Trophoblast cell (in vitro differentiated cells and primary cell): ENCODE data around the gene LDHAL6A.
A peak's percentile ranks its signal among the peaks of the same experiment; 100 is the strongest.

Source experiments
- DNase-seq, 2 donors: peaks; one replicate each; pipeline ENCODE4 v3.0.0-alpha.2; 2016
- H2AFZ ChIP-seq: 2 replicates; pipeline ENCODE4 v1.6.1; 2013; ENCODE audit warnings: low read length, moderate library complexity, mild to moderate bottlenecking; ENCODE audit not compliant: insufficient read depth, poor library complexity
- H2AK5ac ChIP-seq: 2 replicates; pipeline ENCODE4 v1.6.1; 2013; ENCODE audit warnings: mild to moderate bottlenecking, low read length
- H2BK120ac ChIP-seq: 2 replicates; pipeline ENCODE4 v1.6.1; 2013; ENCODE audit warnings: low read length, mild to moderate bottlenecking, moderate library complexity; ENCODE audit not compliant: insufficient read depth, poor library complexity
- H2BK12ac ChIP-seq: 2 replicates; pipeline ENCODE4 v1.6.1; 2013; ENCODE audit warnings: mild to moderate bottlenecking, low read length, moderate library complexity
- H2BK5ac ChIP-seq: 2 replicates; pipeline ENCODE4 v1.6.1; 2013; ENCODE audit warnings: low read length, low read depth, moderate library complexity, mild to moderate bottlenecking; ENCODE audit not compliant: poor library complexity
- H3K14ac ChIP-seq: 2 replicates; pipeline ENCODE4 v1.6.1; 2013; ENCODE audit warnings: mild to moderate bottlenecking, low read length
- H3K18ac ChIP-seq: 2 replicates; pipeline ENCODE4 v1.6.1; 2013; ENCODE audit warnings: mild to moderate bottlenecking, low read length
- H3K23ac ChIP-seq: 2 replicates; pipeline ENCODE4 v1.6.1; 2013; ENCODE audit warnings: low read length
- H3K27ac ChIP-seq: 2 replicates; pipeline ENCODE4 v1.5.1; 2013; ENCODE audit warnings: low read depth, mild to moderate bottlenecking, inconsistent platforms, low read length, moderate library complexity
- H3K27me3 ChIP-seq: 2 replicates; pipeline ENCODE4 v1.6.1; 2013; ENCODE audit warnings: inconsistent platforms, mild to moderate bottlenecking, low read length, moderate library complexity; ENCODE audit not compliant: insufficient read depth
- H3K36me3 ChIP-seq, 2 experiments: 1 replicate in 1 of 2; 2 replicates in 1 of 2; pipeline ENCODE4 v1.6.1; 2013; ENCODE audit warnings: low read length in 2 of 2, mild to moderate bottlenecking in 2 of 2, moderate library complexity in 1 of 2; ENCODE audit not compliant: insufficient read depth in 2 of 2, control insufficient read depth in 1 of 2
- H3K4ac ChIP-seq: 2 replicates; pipeline ENCODE4 v1.6.1; 2013; ENCODE audit warnings: low read depth, mild to moderate bottlenecking, low read length, moderate library complexity
- H3K4me1 ChIP-seq, 2 experiments: 1 replicate in 1 of 2; 2 replicates in 1 of 2; pipeline ENCODE4 v1.6.1; 2013; ENCODE audit warnings: low read length in 2 of 2, mild to moderate bottlenecking in 2 of 2, moderate library complexity in 1 of 2; ENCODE audit not compliant: insufficient read depth in 2 of 2, control insufficient read depth in 1 of 2
- H3K4me2 ChIP-seq: 2 replicates; pipeline ENCODE4 v1.6.1; 2013; ENCODE audit warnings: inconsistent platforms, mild to moderate bottlenecking, low read length, moderate library complexity
- H3K4me3 ChIP-seq: 2 replicates; pipeline ENCODE4 v1.5.1; 2013; ENCODE audit warnings: mild to moderate bottlenecking, low read depth, low read length, inconsistent platforms
- H3K79me1 ChIP-seq: one replicate; pipeline ENCODE4 v1.6.1; 2013; ENCODE audit warnings: low read length
- H3K79me2 ChIP-seq: 2 replicates; pipeline ENCODE4 v1.6.1; 2013; ENCODE audit warnings: low read length, mild to moderate bottlenecking; ENCODE audit not compliant: control insufficient read depth, insufficient read depth, poor library complexity
- H3K9ac ChIP-seq: 2 replicates; pipeline ENCODE4 v1.6.1; 2013; ENCODE audit warnings: mild to moderate bottlenecking, low read length
- H3K9me3 ChIP-seq: 2 replicates; pipeline ENCODE4 v1.6.1; 2013; ENCODE audit warnings: low read depth, mild to moderate bottlenecking, control low read depth, inconsistent platforms, low read length; ENCODE audit not compliant: insufficient read depth
- H4K12ac ChIP-seq: 2 replicates; pipeline ENCODE4 v1.6.1; 2013; ENCODE audit warnings: low read depth, mild to moderate bottlenecking, low read length, moderate library complexity
- H4K8ac ChIP-seq: 2 replicates; pipeline ENCODE4 v1.6.1; 2013; ENCODE audit warnings: low read depth, mild to moderate bottlenecking, low read length, moderate library complexity
- H4K91ac ChIP-seq: one replicate; pipeline ENCODE4 v1.6.1; 2013; ENCODE audit warnings: low read depth, mild to moderate bottlenecking, low read length, moderate library complexity
- WGBS: extraction: QIAGEN DNeasy Blood & Tissue Kit; methylation state at CpG from one replicate; pipeline ENCODE4 v1.1.7; 2013; ENCODE audit warnings: missing lambda C conversion rate; ENCODE audit not compliant: insufficient read length, insufficient coverage; ENCODE audit errors: extremely low coverage; 5-methylcytosine and 5-hydroxymethylcytosine counted together

Gene LDHAL6A

GRCh38 chr11:18526130-18526520, 70.5 kb downstream of the LDHAL6A start:
- H4K91ac ChIP-seq: peak overlapping the region; percentile 93
- H2BK12ac ChIP-seq: no peak overlapping the region
- peak overlapping the region; percentile 84 for H2BK5ac ChIP-seq
- H2AFZ ChIP-seq: peak overlapping the region; percentile 84
- H3K14ac ChIP-seq: peak overlapping the region; percentile 85
- H3K27ac ChIP-seq: peak overlapping the region; percentile 96
- H3K9me3 ChIP-seq: no peaks in the 10 kb centered on the region
- H3K23ac ChIP-seq: no peak overlapping the region
- H2BK120ac ChIP-seq: peak overlapping the region; percentile 23
- DNase-seq: peak; percentile 70 to 87
- H4K12ac ChIP-seq: peak overlapping the region; percentile 79
- peak overlapping the region; percentile 96 for H4K8ac ChIP-seq
- H3K27me3 ChIP-seq: no peaks in the 10 kb centered on the region
- no peak overlapping the region for H2AK5ac ChIP-seq
- peaks cover 3 to 4% of the 10 kb centered on the region in 2 experiments for H3K4me1 ChIP-seq
- H3K4me2 ChIP-seq: peak overlapping the region; percentile 88
- H3K18ac ChIP-seq: peak overlapping the region; percentile 92
- WGBS: no CpG with 5 or more reads among the region's 8 CpGs
- H3K4ac ChIP-seq: peak overlapping the region; percentile 84
- H3K36me3 ChIP-seq: peaks cover 2 to 5% of the 10 kb centered on the region in 2 experiments
- peaks cover 7% of the 10 kb centered on the region for H3K79me1 ChIP-seq
- H3K9ac ChIP-seq: peak overlapping the region; percentile 85
- H3K79me2 ChIP-seq: peaks cover 2% of the 10 kb centered on the region
- peak overlapping the region; percentile 96 for H3K4me3 ChIP-seq

- peak within 1 kb of the TSS; percentile 79 for H4K12ac ChIP-seq
Measured at GRCh38 chr11:18526521-18527296, 71.1 kb downstream of the LDHAL6A start, which contains the start of gene TSG101. TSS of gene TSG101 (minus strand) at chr11:18526942. CDS start at chr11:18526816, 126 bp downstream.

GRCh38 chr11:18527512-18527911, 71.9 kb downstream of the LDHAL6A start:
- Histone ChIP-seq H3K4me3 (no peak overlapping the region), H2BK5ac (no peak overlapping the region), H3K79me1 (peaks cover 7% of the 10 kb centered on the region), H3K27me3 (no peaks in the 10 kb centered on the region), H4K8ac (no peak overlapping the region), H2AK5ac (no peak overlapping the region), H3K14ac (no peak overlapping the region), H3K23ac (no peak overlapping the region), H2BK12ac (no peak overlapping the region), H3K36me3 (peaks cover 0 to 5% of the 10 kb centered on the region in 2 experiments), H3K9me3 (no peaks in the 10 kb centered on the region), H3K27ac (no peak overlapping the region), H3K4me1 (peaks cover 1% of the 10 kb centered on the region in 2 experiments), H2BK120ac (no peak overlapping the region), H2AFZ (no peak overlapping the region), H4K91ac (no peak overlapping the region), H3K9ac (no peak overlapping the region), H3K79me2 (peaks cover 2% of the 10 kb centered on the region), H4K12ac (no peak overlapping the region), H3K4me2 (peak overlapping the region; percentile 84), H3K4ac (no peak overlapping the region), H3K18ac (no peak overlapping the region)
- peak; percentile 35 to 65 for DNase-seq
- WGBS: no CpG with 5 or more reads among the region's 5 CpGs

More at GRCh38 chr11:18526521-18527296, 71.1 kb downstream of the LDHAL6A start, which contains the start of gene TSG101:
- H3K27ac ChIP-seq: peak within 1 kb of the TSS; percentile 96
- H3K9me3 ChIP-seq: no peaks in the 10 kb centered on the region
- H2BK5ac ChIP-seq: peak within 1 kb of the TSS; percentile 84
- peak within 1 kb of the TSS; percentile 23 for H2BK120ac ChIP-seq
- H3K23ac ChIP-seq: no peak within 1 kb of the TSS
- peak within 1 kb of the TSS; percentile 88 for H3K4me2 ChIP-seq
- H3K4me1 ChIP-seq: peaks cover 3 to 4% of the 10 kb centered on the region in 2 experiments
- peaks cover 7% of the 10 kb centered on the region for H3K79me1 ChIP-seq
- peak within 1 kb of the TSS; percentile 96 for H3K4me3 ChIP-seq
- peak within 1 kb of the TSS; percentile 84 for H3K4ac ChIP-seq
- H3K14ac ChIP-seq: peak within 1 kb of the TSS; percentile 85
- no peaks in the 10 kb centered on the region for H3K27me3 ChIP-seq
- peak; percentile 92 to 96 for DNase-seq
- H3K9ac ChIP-seq: peak within 1 kb of the TSS; percentile 85
- H2AK5ac ChIP-seq: no peak within 1 kb of the TSS
- H4K91ac ChIP-seq: peak within 1 kb of the TSS; percentile 93
- no CpG with 5 or more reads among the region's 57 CpGs for WGBS
- H3K18ac ChIP-seq: peak within 1 kb of the TSS; percentile 92
- H2AFZ ChIP-seq: peak within 1 kb of the TSS; percentile 84
- H3K36me3 ChIP-seq: peaks cover 1 to 5% of the 10 kb centered on the region in 2 experiments
- H4K8ac ChIP-seq: peak within 1 kb of the TSS; percentile 96
- H2BK12ac ChIP-seq: no peak within 1 kb of the TSS
- peaks cover 2% of the 10 kb centered on the region for H3K79me2 ChIP-seq
